Uterus (tissue), 2 donors: Measurements from ENCODE around the gene ALDH16A1.

ENCODE experiments used
- CTCF ChIP-seq, 4 experiments: fragments of 200-600 bp in 2 of 4; fragments of 450-650 bp in 2 of 4; sonication (generic) in 2 of 4; IDR thresholded peaks; one replicate each; pipeline ENCODE4 v1.5.1; 2016 to 2019; ENCODE audit warnings: antibody characterized with exemption in 4 of 4, mild to moderate bottlenecking in 2 of 4, moderate library complexity in 1 of 4
- POLR2A ChIP-seq, 2 donors: fragments of 450-650 bp; IDR thresholded peaks; one replicate each; pipeline ENCODE4 v1.6.1; 2016; ENCODE audit warnings: antibody characterized with exemption in 2 of 2, mild to moderate bottlenecking in 1 of 2, moderate library complexity in 1 of 2

DNA sequence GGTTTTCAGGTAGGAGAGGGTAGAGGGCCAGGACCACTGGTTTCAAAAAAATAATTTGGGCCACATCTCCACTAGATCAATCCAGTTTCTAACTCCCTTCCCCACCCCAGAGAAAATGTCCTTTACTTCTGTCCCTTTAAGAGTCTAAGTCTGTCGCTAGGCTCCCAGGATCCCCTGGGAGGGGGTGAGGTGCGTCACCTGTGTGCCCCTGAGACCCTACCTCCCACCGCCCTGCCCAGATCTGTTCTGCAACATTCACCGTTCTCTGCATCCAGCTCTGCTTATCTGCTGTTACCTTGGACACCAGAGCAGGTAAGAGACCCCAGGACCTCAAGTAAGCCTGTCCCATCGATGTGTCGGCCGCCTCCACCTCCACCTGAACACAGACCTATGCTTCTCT, 27.8 kb upstream of the ALDH16A1 start, which contains the start of gene GFY:
- TF ChIP-seq CTCF (IDR thresholded peaks at IDR 0.05): no peak
- TF ChIP-seq POLR2A (IDR thresholded peaks at IDR 0.05): no peak
